RWPE1 (cell line): ENCODE data around the gene EIF5AL1.

Source experiments
- CTCF ChIA-PET: fragments of 350-600 bp; sonication (Branson Sonifier 250); formaldehyde crosslinking; extraction: SDS; loops from one replicate; lab custom pipeline; 2021; lab: Yijun Ruan, JAX
- POLR2A ChIA-PET: fragments of 400-600 bp; formaldehyde crosslinking; extraction: SDS; loops from one replicate; lab custom pipeline; 2020; ENCODE audit warnings: antibody characterized with exemption; ENCODE audit not compliant: low non-redundant PET; lab: Yijun Ruan, JAX
- DNase-seq: peaks from one replicate; pipeline ENCODE4 v3.0.0; 2012; ENCODE audit warnings: low spot score
- H3K27ac ChIP-seq: fragments of 450-650 bp; 2 replicates; pipeline ENCODE4 v1.5.1; 2017
- CTCF ChIP-seq: fragments of 450-650 bp; conservative IDR thresholded peaks from 2 replicates; pipeline ENCODE4 v1.5.1; 2017; ENCODE audit warnings: low read depth, mild to moderate bottlenecking

The EIF5AL1 gene

DNA sequence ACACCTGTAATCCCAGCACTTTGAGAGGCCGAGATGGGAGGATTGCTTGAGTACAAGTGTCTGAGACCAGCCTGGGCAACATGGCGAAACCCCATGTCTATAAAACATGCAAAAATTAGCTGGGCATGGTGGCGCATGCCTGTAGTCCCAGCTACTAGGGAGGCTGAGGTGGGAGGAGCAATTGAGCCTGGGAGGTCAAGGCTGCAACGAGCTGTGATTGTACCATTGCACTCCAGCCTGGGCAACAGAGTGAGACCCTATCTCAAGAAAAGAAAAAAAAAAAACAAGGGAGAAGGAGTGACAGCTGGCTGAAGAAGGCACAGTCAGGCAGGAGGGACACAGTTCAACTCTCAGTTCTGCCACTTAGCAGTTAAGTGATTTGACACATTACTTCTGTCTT is 40.6 kb upstream of the EIF5AL1 start:
- CTCF ChIA-PET: interaction anchor here (0.6 kb wide), 1 partner anchor 14 kb away, joined by 3 read pairs; no protein-coding TSS in a partner anchor
- no peak overlapping the region for H3K27ac ChIP-seq
- POLR2A ChIA-PET: no interaction called here
- TF ChIP-seq CTCF: no peak
- no peak for DNase-seq

GRCh38 chr10:79472449-79472848 is 39.9 kb upstream of the EIF5AL1 start:
- no peak overlapping the region for H3K27ac ChIP-seq
- DNase-seq: no peak
- TF ChIP-seq CTCF: no peak
- POLR2A ChIA-PET: no interaction called here
- CTCF ChIA-PET: interaction anchor here (0.6 kb wide), 1 partner anchor 14 kb away, joined by 3 read pairs; no protein-coding TSS in a partner anchor

- no peak for DNase-seq
- no peak overlapping the region for H3K27ac ChIP-seq
- ChIA-PET POLR2A (no interaction called here), CTCF (no interaction called here)
- no peak for TF ChIP-seq CTCF
Measured at GRCh38 chr10:79472951-79473350, 39.4 kb upstream of the EIF5AL1 start.

DNA sequence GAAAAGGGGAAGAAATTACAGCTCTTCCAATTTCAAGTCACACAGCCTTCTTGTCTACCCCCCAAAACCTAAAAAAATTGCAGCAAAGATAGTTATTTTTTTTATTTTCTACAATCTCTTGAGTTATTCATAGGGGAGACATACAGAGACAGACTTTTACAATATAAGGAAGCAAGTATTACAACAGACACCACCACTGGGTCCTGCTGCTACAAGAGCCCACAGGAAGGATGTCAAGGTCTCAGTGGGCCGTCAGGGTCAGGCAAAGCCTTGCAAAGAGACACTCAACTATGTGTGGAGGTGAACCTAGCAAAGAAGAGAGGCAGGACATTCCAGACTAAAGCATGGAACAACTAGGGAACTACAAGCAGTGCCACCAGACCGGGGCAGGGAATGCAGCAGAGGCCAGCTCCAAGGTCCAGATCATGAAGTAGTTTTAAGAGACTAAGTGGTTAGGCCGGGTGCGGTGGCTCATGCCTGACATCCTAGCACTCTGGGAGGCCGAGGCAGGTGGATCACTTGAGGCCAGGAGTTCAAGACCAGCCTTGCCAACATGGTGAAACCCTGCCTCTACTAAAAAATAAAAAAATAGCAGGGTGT is 38.7 kb upstream of the EIF5AL1 start:
- ChIA-PET POLR2A (no interaction called here), CTCF (no interaction called here)
- TF ChIP-seq CTCF: no peak
- DNase-seq: no peak
- no peak overlapping the region for H3K27ac ChIP-seq

DNA sequence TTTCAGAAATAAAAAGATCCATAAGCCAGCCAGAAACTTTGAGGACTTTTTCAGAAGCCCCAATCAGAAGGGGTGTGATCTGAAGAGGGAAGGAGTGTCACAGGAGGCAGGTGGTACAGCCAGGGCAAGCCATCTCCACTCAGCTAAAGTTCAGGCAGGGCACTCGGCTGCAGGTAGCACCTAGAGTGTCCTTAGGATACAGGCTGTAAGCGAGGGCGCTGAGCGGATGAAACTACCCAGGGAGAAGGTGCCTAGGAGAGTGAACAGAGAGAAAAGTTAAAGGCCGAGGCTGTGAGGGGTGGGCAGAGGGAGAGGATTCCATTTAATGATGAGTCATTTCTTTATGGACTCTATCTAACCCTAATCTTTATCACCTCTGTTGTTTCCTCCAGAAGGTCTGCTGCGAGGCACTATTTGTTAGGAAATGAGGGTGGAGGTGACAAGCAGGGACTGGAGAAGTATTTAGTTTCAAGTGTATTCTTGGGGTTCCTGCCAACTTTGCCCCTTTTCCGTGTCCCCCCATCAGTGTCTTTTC is 37.1 kb upstream of the EIF5AL1 start:
- H3K27ac ChIP-seq: no peak overlapping the region
- ChIA-PET CTCF (interaction anchor here (2.8 kb wide), 1 partner anchor 7 kb away, joined by 7 read pairs; no protein-coding TSS in a partner anchor), POLR2A (no interaction called here)
- no peak for DNase-seq
- TF ChIP-seq CTCF: no peak

- TF ChIP-seq CTCF: no peak
Measured at GRCh38 chr10:79475877-79476276, 36.5 kb upstream of the EIF5AL1 start.

More at GRCh38 chr10:79475877-79476276, 36.5 kb upstream of the EIF5AL1 start:
- H3K27ac ChIP-seq: no peak overlapping the region
- no peak for DNase-seq
- POLR2A ChIA-PET: no interaction called here
- CTCF ChIA-PET: interaction anchor here (1.3 to 2.8 kb wide), 2 partner anchors 8 to 101 kb away, joined by 3 to 7 read pairs; no protein-coding TSS in a partner anchor
